OCI-LY3 (cell line): Measurements from ENCODE around the gene ZNF184.
A peak's percentile ranks its signal among the peaks of the same experiment; 100 is the strongest.

Experiments
- H2AFZ ChIP-seq: fragments of 200-600, 300-600 bp; shearing (Covaris generic); 2 replicates; pipeline ENCODE4 v1.6.0; 2014; ENCODE audit warnings: antibody characterized with exemption, low read depth, low read length
- H3K27ac ChIP-seq: fragments of 200-600, 300-600 bp; sonication (generic); 2 replicates; pipeline ENCODE4 v1.5.1; 2014; ENCODE audit warnings: mild to moderate bottlenecking, low read length, moderate library complexity, mixed read lengths
- H3K27me3 ChIP-seq: fragments of 200-600, 300-600 bp; sonication (generic); 2 replicates; pipeline ENCODE4 v1.6.1; 2014; ENCODE audit warnings: low read depth, low read length, mixed read lengths
- H3K36me3 ChIP-seq: fragments of 200-600, 300-600 bp; sonication (generic); replicated peaks from 2 replicates; pipeline ENCODE3; 2014; ENCODE audit warnings: low read depth, low read length, mixed read lengths
- H3K4me1 ChIP-seq: fragments of 300-600, 200-600 bp; sonication (generic); 2 replicates; pipeline ENCODE4 v1.6.1; 2014; ENCODE audit warnings: low read length, mixed read lengths
- H3K4me2 ChIP-seq: fragments of 200-600, 300-600 bp; sonication (generic); 2 replicates; pipeline ENCODE4 v1.6.1; 2014; ENCODE audit warnings: low read length, mixed read lengths
- H3K4me3 ChIP-seq: fragments of 300-600, 200-600 bp; sonication (generic); 2 replicates; pipeline ENCODE4 v1.5.1; 2014; ENCODE audit warnings: antibody characterized with exemption, mild to moderate bottlenecking, low read length, moderate library complexity
- H3K79me2 ChIP-seq: fragments of 300-600, 200-600 bp; shearing (Covaris generic); 2 replicates; pipeline ENCODE4 v1.6.1; 2014; ENCODE audit warnings: mild to moderate bottlenecking, low read length, mixed read lengths
- H3K9ac ChIP-seq: fragments of 300-600, 200-600 bp; shearing (Covaris generic); 2 replicates; pipeline ENCODE4 v1.6.0; 2014; ENCODE audit warnings: mild to moderate bottlenecking, low read length, moderate library complexity
- H3K9me3 ChIP-seq: fragments of 200-600, 300-600 bp; shearing (Covaris generic); 2 replicates; pipeline ENCODE4 v1.6.1; 2014; ENCODE audit warnings: low read length, mixed read lengths; ENCODE audit not compliant: insufficient read depth
- H4K20me1 ChIP-seq: fragments of 200-600, 300-600 bp; sonication (generic); 2 replicates; pipeline ENCODE4 v1.6.1; 2016; ENCODE audit warnings: low read length, mixed read lengths; ENCODE audit not compliant: insufficient read depth
- EZH2phosphoT487 ChIP-seq: fragments of 200-600 bp; shearing (Covaris generic); IDR thresholded peaks from 2 replicates; pipeline ENCODE4 v1.6.1; 2018; ENCODE audit warnings: antibody characterized with exemption, mixed run types, low read depth
- TF ChIP-seq, protein P1 (sequence below): fragments of 200-600, 300-600 bp; sonication (generic); IDR thresholded peaks from 2 replicates; pipeline ENCODE4 v1.5.1; 2014; ENCODE audit warnings: antibody characterized with exemption, low read length, low read depth

Gene ZNF184

DNA sequence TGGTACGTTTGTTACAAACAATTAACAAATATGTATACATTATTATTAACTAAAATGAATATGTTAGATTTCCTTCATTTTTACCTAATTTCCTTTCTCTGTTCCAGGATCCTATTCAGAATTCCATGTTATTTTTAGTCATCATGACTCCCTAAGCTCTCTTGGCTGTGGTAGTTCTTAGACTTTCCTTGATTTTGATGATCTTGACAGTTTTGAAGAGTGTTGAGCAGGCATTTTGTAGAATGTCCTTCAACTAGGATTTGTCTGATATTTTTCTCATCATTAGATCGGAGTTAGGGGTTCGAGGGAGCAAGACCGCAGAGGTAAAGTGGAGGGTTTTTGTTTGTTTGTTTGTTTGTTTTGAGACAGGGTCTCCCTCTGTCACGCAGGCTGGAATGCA is 44.3 kb upstream of the ZNF184 start:
- Histone ChIP-seq H3K27ac (no peak overlapping the region), H3K79me2 (no peaks in the 10 kb centered on the region), H3K4me1 (peaks cover 16% of the 10 kb centered on the region), H3K4me2 (no peak overlapping the region), H3K36me3 (no peaks in the 10 kb centered on the region), H3K4me3 (no peak overlapping the region), H3K27me3 (no peaks in the 10 kb centered on the region), H3K9me3 (no peaks in the 10 kb centered on the region), H4K20me1 (no peaks in the 10 kb centered on the region), H3K9ac (no peak overlapping the region), H2AFZ (no peak overlapping the region)
- TF ChIP-seq, protein P1, sequence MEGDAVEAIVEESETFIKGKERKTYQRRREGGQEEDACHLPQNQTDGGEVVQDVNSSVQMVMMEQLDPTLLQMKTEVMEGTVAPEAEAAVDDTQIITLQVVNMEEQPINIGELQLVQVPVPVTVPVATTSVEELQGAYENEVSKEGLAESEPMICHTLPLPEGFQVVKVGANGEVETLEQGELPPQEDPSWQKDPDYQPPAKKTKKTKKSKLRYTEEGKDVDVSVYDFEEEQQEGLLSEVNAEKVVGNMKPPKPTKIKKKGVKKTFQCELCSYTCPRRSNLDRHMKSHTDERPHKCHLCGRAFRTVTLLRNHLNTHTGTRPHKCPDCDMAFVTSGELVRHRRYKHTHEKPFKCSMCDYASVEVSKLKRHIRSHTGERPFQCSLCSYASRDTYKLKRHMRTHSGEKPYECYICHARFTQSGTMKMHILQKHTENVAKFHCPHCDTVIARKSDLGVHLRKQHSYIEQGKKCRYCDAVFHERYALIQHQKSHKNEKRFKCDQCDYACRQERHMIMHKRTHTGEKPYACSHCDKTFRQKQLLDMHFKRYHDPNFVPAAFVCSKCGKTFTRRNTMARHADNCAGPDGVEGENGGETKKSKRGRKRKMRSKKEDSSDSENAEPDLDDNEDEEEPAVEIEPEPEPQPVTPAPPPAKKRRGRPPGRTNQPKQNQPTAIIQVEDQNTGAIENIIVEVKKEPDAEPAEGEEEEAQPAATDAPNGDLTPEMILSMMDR: no peak
- TF ChIP-seq EZH2phosphoT487: no peak

DNA sequence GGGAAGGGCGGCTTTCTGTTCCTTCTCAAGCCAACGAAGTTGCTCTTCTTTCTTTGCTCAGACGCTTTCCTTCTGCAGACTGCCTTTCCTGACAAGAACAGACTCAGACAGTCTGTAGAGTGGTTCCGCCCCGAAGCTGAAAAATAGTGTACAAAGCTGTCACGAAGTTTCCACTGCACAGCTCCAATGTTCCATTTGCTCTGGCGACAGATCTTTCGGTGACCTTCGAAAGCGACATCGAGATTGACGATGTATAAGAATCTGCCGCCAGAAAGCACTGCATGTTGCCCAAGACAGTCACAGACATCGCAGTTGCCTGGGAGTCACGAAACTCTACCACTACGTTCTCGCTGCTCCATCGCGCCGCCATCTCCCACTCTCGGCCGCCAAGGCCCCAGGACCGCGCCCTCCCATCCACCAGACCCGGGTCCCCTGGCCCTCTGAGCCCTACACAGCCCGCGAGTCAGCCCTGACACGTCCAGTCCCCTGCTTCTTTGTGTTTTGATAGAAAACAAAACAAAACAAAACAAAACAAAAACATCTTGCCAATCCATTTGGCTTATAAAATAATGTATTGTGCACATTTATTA is 42.1 kb upstream of the ZNF184 start:
- peaks cover 20% of the 10 kb centered on the region for H3K4me1 ChIP-seq
- H3K4me3 ChIP-seq: no peak overlapping the region
- no peaks in the 10 kb centered on the region for H3K79me2 ChIP-seq
- no peaks in the 10 kb centered on the region for H3K36me3 ChIP-seq
- no peak overlapping the region for H2AFZ ChIP-seq
- H3K9me3 ChIP-seq: no peaks in the 10 kb centered on the region
- H4K20me1 ChIP-seq: no peaks in the 10 kb centered on the region
- H3K27me3 ChIP-seq: no peaks in the 10 kb centered on the region
- TF ChIP-seq, protein P1: no peak
- TF ChIP-seq EZH2phosphoT487: no peak
- H3K9ac ChIP-seq: no peak overlapping the region
- no peak overlapping the region for H3K4me2 ChIP-seq
- no peak overlapping the region for H3K27ac ChIP-seq

DNA sequence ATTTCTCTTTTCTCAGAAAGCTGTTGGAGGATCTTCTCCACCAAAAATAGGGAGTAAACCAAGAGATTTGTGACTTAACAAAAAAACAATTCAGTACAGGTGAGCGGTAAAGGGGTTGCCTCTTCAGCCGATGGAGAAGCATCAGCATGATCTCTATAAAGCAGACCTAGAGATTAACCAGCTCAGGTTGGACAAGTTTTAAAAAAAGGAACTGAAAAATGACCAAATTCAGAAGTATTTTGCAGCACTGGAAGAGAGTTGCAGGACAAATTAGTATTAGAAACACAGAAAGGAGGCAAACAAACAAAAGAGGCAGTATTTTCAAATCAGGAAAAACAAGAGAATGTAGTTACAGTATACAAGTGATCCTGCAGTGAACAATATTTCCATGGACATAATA is 39.6 kb upstream of the ZNF184 start:
- Histone ChIP-seq H3K79me2 (no peaks in the 10 kb centered on the region), H3K27ac (no peak overlapping the region), H3K4me2 (peak overlapping the region; percentile 24; the same call in 1 of the 2 replicates), H3K36me3 (no peaks in the 10 kb centered on the region), H3K4me3 (no peak overlapping the region), H3K9me3 (no peaks in the 10 kb centered on the region), H3K4me1 (peaks cover 11% of the 10 kb centered on the region), H2AFZ (no peak overlapping the region), H3K27me3 (no peaks in the 10 kb centered on the region), H3K9ac (no peak overlapping the region), H4K20me1 (no peaks in the 10 kb centered on the region)
- no peak for TF ChIP-seq EZH2phosphoT487
- TF ChIP-seq, protein P1: no peak

DNA sequence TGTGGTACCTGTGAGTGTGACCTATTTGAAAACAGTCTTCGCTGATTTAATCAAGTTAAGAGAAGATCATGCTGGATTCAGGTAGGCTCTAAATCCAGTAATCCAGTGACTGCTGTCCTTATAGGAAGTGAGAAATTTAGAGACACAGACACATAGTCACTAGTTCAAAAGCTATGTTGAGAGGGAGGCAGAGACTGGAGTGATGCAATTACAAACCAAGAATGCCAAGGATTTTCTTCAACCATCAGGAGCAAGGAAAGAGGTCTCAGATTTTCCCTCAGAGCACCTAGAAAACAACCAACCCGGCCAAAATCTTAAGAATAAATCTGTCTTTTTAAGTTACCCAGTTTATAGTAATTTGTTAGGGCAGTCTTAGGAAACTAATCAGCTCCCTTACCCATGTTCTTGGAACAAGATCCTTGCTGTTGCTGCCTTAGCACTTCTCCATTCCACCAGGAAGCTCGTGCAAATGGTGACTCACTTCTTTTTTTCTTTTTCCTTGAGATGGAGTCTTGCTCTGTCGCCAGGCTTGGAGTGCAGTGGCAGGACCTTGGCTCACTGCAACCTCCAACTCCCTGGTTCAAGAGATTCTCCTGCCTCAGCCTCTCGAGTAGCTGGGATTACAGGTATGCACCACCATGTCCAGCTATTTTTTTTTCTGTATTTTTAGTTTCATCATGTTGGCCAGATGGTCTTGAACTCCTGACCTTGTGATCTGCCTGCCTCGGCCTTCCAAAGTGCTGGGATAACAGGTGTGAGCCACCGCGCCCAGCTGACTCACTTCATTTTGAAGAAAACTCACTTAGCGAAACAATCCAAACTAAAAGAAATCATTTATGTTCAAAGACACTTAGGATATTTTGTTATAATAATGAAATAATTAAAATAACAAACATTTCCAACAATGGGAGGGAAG is 34.4 kb upstream of the ZNF184 start:
- no peak overlapping the region for H3K27ac ChIP-seq
- no peaks in the 10 kb centered on the region for H3K79me2 ChIP-seq
- no peaks in the 10 kb centered on the region for H4K20me1 ChIP-seq
- H3K4me2 ChIP-seq: peak overlapping the region; percentile 90
- no peaks in the 10 kb centered on the region for H3K36me3 ChIP-seq
- H3K9ac ChIP-seq: no peak overlapping the region
- H3K27me3 ChIP-seq: no peaks in the 10 kb centered on the region
- no peaks in the 10 kb centered on the region for H3K9me3 ChIP-seq
- TF ChIP-seq, protein P1: no peak
- no peak for TF ChIP-seq EZH2phosphoT487
- H3K4me3 ChIP-seq: no peak overlapping the region
- no peak overlapping the region for H2AFZ ChIP-seq
- H3K4me1 ChIP-seq: peaks cover 36% of the 10 kb centered on the region
